ENCODE data around the gene RAB11FIP4. TPM values are rescaled to one million over a fixed set of nuclear protein-coding genes. Genes with fewer than 3 reads are reported as not detected.
"Not testable (repeated sequence)": the region's sequence is repeated elsewhere in the genome, so short reads cannot be mapped to it uniquely, and the experiment has no call there.

Gene RAB11FIP4, protein sequence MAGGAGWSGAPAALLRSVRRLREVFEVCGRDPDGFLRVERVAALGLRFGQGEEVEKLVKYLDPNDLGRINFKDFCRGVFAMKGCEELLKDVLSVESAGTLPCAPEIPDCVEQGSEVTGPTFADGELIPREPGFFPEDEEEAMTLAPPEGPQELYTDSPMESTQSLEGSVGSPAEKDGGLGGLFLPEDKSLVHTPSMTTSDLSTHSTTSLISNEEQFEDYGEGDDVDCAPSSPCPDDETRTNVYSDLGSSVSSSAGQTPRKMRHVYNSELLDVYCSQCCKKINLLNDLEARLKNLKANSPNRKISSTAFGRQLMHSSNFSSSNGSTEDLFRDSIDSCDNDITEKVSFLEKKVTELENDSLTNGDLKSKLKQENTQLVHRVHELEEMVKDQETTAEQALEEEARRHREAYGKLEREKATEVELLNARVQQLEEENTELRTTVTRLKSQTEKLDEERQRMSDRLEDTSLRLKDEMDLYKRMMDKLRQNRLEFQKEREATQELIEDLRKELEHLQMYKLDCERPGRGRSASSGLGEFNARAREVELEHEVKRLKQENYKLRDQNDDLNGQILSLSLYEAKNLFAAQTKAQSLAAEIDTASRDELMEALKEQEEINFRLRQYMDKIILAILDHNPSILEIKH
- 23.1 and 23.4 TPM in 2 replicates for total RNA-seq
- 8.2 and 8.8 TPM in 2 replicates for polyA plus RNA-seq

DNA sequence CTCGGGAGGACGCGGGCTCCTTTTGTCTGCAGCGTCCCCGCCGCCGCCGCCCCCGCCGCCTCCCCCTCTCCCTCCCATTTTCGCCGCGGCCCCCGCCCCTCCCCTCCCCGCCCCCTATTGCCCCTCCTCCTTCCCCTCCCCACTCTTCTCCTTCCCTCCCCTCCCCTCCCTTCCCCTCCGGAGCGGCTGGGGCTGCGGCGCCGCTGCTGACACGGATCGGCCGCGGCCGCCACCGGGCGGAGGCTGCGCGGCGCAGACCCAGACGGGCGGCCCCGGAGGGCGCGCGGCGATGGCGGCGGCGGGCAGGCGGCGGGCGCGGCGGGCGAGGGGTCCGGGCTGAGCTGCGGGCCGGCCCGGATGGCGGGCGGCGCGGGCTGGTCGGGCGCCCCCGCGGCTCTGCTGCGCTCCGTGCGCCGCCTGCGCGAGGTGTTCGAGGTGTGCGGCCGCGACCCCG, at the start of gene RAB11FIP4:
RAB11FIP4 (plus strand) TSS at position 180 of the 454 bp plus-strand sequence; CDS start at position 358, 178 bp downstream.
- Histone ChIP-seq H3K36me3 (no peaks in the 10 kb centered on the region), H3K9me3 (ENCODE audit: low read depth) (no peaks in the 10 kb centered on the region), H3K4me3 (peak within 1 kb of the TSS; percentile 31), H3K27ac (no peak within 1 kb of the TSS), H3K27me3 (peaks cover 45% of the 10 kb centered on the region), H3K4me1 (ENCODE audit: low read depth) (no peaks in the 10 kb centered on the region)
- TF ChIP-seq, protein P1, sequence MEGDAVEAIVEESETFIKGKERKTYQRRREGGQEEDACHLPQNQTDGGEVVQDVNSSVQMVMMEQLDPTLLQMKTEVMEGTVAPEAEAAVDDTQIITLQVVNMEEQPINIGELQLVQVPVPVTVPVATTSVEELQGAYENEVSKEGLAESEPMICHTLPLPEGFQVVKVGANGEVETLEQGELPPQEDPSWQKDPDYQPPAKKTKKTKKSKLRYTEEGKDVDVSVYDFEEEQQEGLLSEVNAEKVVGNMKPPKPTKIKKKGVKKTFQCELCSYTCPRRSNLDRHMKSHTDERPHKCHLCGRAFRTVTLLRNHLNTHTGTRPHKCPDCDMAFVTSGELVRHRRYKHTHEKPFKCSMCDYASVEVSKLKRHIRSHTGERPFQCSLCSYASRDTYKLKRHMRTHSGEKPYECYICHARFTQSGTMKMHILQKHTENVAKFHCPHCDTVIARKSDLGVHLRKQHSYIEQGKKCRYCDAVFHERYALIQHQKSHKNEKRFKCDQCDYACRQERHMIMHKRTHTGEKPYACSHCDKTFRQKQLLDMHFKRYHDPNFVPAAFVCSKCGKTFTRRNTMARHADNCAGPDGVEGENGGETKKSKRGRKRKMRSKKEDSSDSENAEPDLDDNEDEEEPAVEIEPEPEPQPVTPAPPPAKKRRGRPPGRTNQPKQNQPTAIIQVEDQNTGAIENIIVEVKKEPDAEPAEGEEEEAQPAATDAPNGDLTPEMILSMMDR (IDR thresholded peaks at IDR 0.05; ENCODE audit: low read depth, low read length) = no peak
- peak; percentile 52 to 62 for DNase-seq (ENCODE audit: low read depth in 1 of 2, low spot score in 1 of 2)

DNA sequence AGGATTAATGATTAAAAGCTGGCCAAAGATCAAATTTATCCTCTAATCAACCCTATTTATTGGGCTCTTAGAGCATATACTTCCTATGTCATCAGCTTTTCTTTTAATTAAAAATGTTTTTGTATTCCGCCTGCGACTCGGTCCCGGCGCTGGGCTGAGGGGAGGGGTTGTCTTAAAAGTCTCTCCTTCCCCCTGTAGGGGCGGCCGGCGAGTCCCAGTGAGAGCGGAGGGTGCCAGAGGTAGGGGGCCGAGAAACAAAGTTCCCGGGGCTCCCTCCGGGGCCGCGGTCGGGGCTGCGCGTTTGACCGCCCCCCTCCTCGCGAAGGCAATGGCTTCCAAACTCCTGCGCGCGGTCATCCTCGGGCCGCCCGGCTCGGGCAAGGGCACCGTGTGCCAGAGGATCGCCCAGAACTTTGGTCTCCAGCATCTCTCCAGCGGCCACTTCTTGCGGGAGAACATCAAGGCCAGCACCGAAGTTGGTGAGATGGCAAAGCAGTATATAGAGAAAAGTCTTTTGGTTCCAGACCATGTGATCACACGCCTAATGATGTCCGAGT, 46.2 kb upstream of the RAB11FIP4 start:
- peaks cover 25% of the 10 kb centered on the region for H3K36me3 ChIP-seq
- not testable (repeated sequence) for H3K27ac ChIP-seq; H3K27me3 ChIP-seq; H3K9me3 ChIP-seq (ENCODE audit: low read depth); DNase-seq (ENCODE audit: low read depth in 1 of 2, low spot score in 1 of 2); H3K4me1 ChIP-seq (ENCODE audit: low read depth); H3K4me3 ChIP-seq

DNA sequence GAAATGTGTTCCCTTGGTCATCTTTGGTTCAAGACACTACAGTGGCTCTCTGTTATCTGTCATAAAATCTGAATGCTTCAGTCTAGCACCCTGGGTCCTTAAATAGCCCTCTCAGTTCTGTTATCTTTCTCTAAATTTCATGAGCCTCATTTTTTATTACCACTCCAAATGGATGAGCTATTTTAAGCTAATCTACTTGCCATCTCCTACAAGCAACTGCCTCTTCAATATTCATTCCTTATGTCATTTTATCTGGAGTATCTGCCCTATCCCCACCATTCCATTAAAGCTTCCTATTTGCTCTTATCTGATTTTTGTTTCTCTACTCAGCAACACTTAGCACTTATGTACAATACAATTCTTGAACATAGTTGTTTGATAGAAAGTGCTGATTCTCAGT, 42.0 kb upstream of the RAB11FIP4 start:
- H3K36me3 ChIP-seq = peaks cover 41% of the 10 kb centered on the region
- TF ChIP-seq, protein P1 (IDR thresholded peaks at IDR 0.05; ENCODE audit: low read depth, low read length) = no peak
- H3K4me3 ChIP-seq = no peak overlapping the region
- no peaks in the 10 kb centered on the region for H3K27me3 ChIP-seq
- no peak overlapping the region for H3K27ac ChIP-seq
- no peak for DNase-seq (ENCODE audit: low read depth in 1 of 2, low spot score in 1 of 2)
- H3K4me1 ChIP-seq (ENCODE audit: low read depth) = peaks cover 5% of the 10 kb centered on the region
- no peaks in the 10 kb centered on the region for H3K9me3 ChIP-seq (ENCODE audit: low read depth)

DNA sequence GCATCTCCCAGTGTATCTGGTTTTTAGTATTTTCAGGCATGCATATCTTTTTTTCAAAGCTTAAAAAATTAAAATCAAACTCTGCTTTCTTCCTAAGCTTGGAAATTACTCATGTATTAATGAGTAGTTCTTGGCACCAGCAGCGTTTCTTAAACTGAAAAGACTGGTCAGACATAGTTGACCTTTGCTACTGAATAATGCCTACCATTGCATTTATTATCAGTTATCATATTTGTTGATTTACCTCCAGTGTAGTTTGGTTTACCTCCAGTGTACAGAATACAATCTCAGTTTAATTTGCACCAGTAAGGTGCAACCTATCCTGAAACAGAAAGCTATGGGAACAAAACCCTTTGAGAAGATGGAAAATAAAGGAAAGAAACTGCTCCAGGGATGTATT, 35.5 kb upstream of the RAB11FIP4 start:
- no peak for DNase-seq (ENCODE audit: low read depth in 1 of 2, low spot score in 1 of 2)
- Histone ChIP-seq H3K36me3 (peaks cover 44% of the 10 kb centered on the region), H3K4me1 (ENCODE audit: low read depth) (no peaks in the 10 kb centered on the region), H3K4me3 (no peak overlapping the region), H3K27ac (no peak overlapping the region), H3K9me3 (ENCODE audit: low read depth) (no peaks in the 10 kb centered on the region), H3K27me3 (no peaks in the 10 kb centered on the region)
- TF ChIP-seq, protein P1 (IDR thresholded peaks at IDR 0.05; ENCODE audit: low read depth, low read length) = no peak

DNA sequence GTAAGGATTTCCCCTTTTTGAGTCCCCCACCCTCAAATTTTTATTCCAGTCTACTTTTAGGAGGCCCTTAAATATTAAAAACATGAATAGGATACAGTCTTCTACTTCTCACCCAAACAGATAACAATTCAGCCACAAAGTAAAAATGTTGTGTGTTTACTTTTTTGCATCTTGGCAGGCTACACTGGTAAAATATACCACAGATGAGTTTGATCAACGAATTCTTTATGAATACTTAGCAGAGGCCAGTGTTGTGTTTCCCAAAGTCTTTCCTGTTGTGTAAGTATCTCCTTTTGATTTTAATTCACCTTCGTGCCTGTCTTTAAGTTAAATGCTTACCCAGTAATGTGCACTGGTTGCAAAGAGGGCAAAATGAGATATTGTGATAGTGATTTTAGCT, 34.4 kb upstream of the RAB11FIP4 start:
- Histone ChIP-seq H3K27ac (no peak overlapping the region), H3K4me3 (no peak overlapping the region), H3K36me3 (peaks cover 45% of the 10 kb centered on the region), H3K9me3 (ENCODE audit: low read depth) (no peaks in the 10 kb centered on the region), H3K4me1 (ENCODE audit: low read depth) (no peaks in the 10 kb centered on the region), H3K27me3 (no peaks in the 10 kb centered on the region)
- TF ChIP-seq, protein P1 (IDR thresholded peaks at IDR 0.05; ENCODE audit: low read depth, low read length) = no peak
- no peak for DNase-seq (ENCODE audit: low read depth in 1 of 2, low spot score in 1 of 2)

Data from cardiac muscle cell (in vitro differentiated cells and primary cell).